Cardiac fibroblast (primary cell): ENCODE results near the gene DNM2.

ENCODE experiments used
- DNase-seq, 2 donors: peaks; one replicate each; pipeline versions ENCODE4 v3.0.0 to v3.0.0-alpha.2; 2010; ENCODE audit warnings: low read depth in 2 of 2
- H3K4me3 ChIP-seq, 2 donors: replicated peaks in 1 of 2; 1 replicate in 1 of 2; 2 replicates in 1 of 2; pipeline ENCODE4 v1.5.1; 2011; ENCODE audit warnings: low read depth in 2 of 2, low read length in 2 of 2, mild to moderate bottlenecking in 2 of 2, moderate library complexity in 1 of 2
- CTCF ChIP-seq: IDR thresholded peaks from one replicate; pipeline ENCODE4 v1.5.1; 2011; ENCODE audit warnings: low read depth, mild to moderate bottlenecking, low read length, inconsistent platforms

The DNM2 gene

GRCh38 chr19:10725415-10725814, 7.5 kb downstream of the DNM2 start:
- H3K4me3 ChIP-seq = no peak overlapping the region
- DNase-seq = no peak

GRCh38 chr19:10726268-10726667, 8.4 kb downstream of the DNM2 start:
- H3K4me3 ChIP-seq = no peak overlapping the region
- TF ChIP-seq CTCF = no peak
- DNase-seq = no peak

More at GRCh38 chr19:10725415-10725814, 7.5 kb downstream of the DNM2 start:
- no peak for TF ChIP-seq CTCF

- no peak overlapping the region for H3K4me3 ChIP-seq
- no peak for TF ChIP-seq CTCF
- DNase-seq = no peak
Measured at GRCh38 chr19:10727685-10728201, 9.9 kb downstream of the DNM2 start.

DNA sequence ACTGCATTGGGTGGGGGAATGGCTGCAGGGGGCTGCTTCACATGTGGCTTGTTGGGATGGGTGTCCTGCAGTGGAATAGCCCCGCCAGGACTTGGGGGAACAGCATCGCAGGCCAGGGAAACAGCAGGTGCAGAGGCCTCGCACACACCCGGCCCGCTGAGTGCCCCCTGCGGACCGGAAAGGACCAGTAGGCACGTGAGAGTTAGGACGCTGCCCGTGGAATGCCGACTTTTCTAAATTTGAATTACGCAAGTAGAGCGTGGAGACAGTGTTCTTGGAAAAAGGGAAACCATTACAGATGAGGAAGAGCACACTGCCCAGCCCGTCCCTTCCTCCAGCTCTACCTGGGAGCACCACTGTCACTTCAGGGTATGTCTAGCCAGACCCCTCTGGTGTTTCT, 11.5 kb downstream of the DNM2 start:
- no peak for TF ChIP-seq CTCF
- no peak for DNase-seq
- no peak overlapping the region for H3K4me3 ChIP-seq

DNA sequence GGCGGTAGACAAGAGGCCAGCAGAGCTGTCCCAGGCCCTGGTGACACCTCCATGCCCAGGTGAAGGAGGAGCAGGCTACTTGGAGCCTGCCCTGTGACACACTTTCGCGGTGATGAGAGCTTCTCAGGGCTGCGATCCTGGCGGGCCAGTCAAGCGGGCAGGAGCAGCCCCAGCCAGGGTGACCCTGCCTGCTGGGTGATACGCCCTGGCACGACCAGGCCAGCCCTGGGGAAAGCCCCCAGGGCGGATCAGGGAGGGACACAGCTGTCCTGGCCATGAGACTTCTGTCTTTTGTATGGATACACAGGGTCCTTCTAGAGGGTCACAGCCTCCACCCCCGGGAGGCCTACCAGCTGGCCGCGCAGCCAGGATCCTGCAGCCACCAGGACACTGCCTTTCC, 13.1 kb downstream of the DNM2 start:
- TF ChIP-seq CTCF = no peak
- no peak for DNase-seq
- no peak overlapping the region for H3K4me3 ChIP-seq

DNA sequence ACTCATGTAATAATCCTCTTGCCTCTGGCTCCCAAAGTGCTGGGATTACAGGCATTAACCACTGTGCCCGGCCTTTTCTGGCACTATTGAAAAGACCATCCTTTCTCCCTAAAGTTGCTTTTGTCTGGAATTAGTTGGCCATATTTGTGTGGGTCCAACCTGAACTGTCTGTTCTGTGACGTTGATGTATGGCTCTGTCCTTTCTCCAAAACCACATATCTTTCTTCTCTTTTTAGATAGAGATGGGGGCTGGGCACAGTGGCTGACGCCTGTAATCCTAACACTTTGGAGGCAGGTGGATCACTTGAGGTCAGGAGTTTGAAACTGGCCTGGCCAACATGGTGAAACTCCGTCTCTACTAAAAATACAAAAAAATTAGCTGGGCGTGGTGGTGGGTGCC, 17.9 kb downstream of the DNM2 start:
- TF ChIP-seq CTCF = no peak
- DNase-seq = no peak
- H3K4me3 ChIP-seq = no peak overlapping the region

DNA sequence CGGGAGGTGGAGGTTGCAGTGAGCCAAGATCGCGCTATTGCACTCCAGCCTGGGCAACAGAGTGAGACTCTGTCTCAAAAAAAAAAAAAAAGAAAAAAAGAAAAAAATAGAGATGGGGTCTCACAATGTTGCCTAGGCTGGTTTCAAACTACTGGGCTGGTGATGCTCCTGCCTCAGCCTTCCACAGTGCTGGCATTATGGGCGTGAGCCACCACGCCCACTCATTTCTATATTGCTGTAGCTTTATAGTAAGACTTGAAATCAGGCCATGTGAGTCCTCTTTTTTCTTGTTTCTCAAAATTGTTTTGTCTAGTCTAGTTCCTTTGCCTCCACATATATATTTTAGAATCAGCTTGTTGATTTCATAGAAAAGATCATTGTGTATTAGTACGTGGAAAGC, 18.3 kb downstream of the DNM2 start:
- no peak overlapping the region for H3K4me3 ChIP-seq
- no peak for TF ChIP-seq CTCF
- DNase-seq = no peak
